IPS-18c (cell line): Measurements from ENCODE around the gene CALML5.

ENCODE experiments used
- H3K4me3 ChIP-seq: 2 replicates; pipeline ENCODE4 v1.7.0; 2013; ENCODE audit warnings: low read depth, mild to moderate bottlenecking, low read length, moderate library complexity; ENCODE audit not compliant: insufficient read depth
- H3K9me3 ChIP-seq: one replicate; pipeline ENCODE4 v1.6.1; 2013; ENCODE audit warnings: mild to moderate bottlenecking, low read length, moderate library complexity; ENCODE audit not compliant: control insufficient read depth, insufficient read depth

The CALML5 gene

DNA sequence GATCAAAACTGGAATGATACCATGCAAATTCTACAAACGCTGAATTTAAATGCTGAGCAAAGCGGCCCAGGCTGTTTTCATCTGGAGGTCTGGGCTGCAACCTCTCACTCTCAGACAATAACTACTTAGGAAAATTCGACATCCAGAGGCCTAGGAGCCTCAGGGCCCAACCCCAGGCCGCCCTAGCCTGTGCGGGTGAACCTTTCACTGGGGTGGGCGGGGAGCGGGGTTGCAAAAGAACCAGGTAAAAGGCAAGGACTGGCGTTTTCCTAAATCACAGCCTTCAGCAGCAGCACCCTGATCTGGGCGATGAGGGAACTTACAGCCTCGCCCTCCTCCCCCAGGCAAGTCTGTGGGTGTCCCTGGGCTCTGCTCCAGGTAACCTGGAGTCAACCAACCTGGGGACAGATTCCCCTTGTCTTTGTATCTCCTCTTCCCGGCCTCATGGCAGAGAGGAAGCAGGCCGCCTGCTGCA, 33.4 kb downstream of the CALML5 start:
- H3K9me3 ChIP-seq = peaks cover 7% of the 10 kb centered on the region
- no peak overlapping the region; the same call in 1 of the 2 replicates for H3K4me3 ChIP-seq

DNA sequence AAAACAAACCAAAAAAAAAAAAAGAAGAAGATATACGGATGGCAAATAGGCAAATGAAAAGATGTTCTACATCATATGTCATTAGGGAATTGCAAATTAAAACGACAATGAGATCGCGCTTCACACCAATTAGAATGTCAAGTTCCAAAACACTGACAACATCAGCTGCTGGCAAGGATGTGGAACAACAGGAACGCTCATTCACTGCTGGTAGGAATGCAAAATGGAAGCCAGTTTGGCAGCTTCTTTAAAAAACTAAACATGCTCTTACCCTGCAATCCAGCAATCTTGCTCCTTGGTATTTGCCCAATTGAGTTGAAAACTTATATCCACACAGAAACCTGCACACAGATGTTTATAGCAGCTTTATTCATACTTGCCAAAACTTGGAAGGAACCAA, 34.8 kb downstream of the CALML5 start:
- Histone ChIP-seq H3K9me3 (peaks cover 7% of the 10 kb centered on the region), H3K4me3 (no peak overlapping the region)

DNA sequence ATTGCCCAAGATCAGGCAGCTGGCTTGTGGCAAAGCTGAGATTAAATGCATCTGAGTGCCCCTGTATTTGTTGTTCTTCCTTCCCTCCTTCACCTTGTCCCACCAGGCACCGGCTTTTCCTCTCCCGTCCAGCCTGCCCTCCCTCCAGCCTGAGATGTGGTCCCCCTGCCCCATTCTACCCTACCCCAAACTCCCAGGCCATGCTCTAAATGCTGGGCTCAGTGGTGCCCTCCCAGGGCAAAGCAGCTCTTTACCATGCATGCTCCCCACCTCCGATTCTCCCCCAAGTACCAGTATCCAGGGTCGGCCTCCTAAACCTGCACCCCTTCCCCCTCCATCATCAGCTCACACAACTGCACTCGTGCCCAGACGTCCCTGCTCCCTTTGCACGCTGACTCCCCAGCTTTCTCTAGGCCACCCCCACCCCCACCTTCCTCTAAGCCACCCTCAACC, 36.5 kb downstream of the CALML5 start:
- Histone ChIP-seq H3K9me3 (no peaks in the 10 kb centered on the region), H3K4me3 (no peak overlapping the region)

DNA sequence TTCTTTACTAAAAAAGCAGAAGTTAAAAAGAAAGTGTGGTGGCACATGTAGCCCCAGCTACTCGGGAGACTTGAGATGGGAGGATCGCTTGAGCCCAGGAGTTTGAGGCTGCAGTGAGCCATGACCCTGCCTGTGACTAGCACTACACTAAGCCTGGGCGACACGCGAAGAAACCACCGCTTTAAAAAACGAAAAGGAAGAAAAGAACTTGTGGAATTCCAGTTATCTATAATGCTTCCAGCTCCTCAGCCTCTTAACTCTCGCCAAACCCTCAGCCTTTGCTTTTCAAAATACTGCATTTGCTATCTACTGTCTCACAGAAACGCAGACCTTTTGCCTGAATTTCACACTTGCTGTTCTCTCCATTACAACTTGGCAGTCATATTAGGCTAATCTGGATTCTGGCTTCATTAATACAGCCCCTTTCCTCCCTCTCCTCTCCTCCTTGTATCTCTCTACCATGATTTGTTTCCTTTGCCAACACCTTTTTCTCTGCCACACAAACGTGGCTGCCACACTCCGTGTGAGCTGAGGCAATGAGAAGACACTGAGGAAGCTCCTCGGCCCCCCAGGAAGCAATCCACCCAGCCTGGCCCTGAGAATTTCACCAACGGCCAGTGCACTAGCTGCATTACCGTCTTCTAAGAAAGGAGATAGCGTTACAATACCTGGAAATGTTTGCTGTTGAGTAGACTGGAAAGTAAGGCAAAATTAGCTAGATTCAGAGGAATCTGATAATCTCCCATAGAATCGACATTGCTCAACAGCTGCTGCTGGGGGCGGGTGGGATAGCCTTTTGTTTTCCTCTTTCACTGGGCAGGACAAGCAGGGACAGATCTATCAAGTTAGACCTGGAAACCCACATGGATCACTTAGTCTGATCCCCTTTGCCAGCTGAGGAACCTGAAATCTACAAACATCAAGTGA, 37.2 kb downstream of the CALML5 start:
- H3K4me3 ChIP-seq = no peak overlapping the region
- no peaks in the 10 kb centered on the region for H3K9me3 ChIP-seq

DNA sequence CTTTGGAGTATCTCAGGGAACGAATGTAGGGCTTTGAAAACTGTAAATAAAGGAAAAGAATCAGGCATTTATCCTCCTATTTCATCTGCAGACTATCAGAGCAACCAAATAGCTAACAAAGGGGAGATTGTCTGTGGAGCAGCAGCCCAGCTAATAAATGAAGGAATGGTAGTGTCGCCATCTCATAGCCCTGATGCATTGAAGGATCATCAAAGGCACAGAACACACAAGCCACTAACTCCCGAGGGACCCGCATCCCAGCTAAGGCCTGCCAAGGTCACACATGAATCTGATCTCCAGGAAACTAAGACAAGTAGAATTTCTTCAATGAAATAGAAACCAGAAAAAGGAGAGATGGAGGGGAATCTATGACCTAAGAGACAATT, 38.2 kb downstream of the CALML5 start:
- no peak overlapping the region for H3K4me3 ChIP-seq
- no peaks in the 10 kb centered on the region for H3K9me3 ChIP-seq

DNA sequence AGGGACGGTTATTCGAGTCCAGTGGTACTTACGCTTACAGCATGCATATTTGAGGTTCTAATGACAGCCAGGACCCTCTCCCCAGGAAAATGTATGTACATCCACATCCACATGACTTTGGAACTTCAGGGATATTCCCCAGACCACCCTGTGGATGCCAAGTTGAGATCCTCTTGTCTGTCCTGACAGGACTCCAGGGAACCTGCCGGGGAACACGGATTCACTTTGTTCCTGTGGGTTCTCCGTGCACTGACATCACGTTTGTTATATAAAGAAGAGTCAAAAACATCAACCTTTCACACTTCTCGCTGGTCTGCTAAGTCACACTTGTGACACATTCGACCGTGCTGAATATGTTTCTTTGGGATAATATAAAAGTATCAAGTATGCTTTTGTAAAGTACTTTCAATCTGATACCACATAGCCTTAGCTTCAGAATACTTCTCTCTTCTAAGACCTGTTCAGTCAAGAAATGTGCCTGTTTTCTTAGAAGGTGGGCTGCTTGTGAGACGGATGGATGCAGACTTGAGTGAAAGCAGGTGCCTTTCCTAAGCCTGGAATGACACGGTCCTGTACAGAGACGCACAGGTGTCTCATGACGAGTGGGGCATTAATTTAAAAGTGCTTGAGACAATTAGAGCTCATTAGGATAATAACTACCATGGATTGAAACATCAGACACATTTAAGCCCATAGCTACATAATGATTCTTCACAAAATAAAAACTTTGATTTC, 38.7 kb downstream of the CALML5 start:
- H3K9me3 ChIP-seq = no peaks in the 10 kb centered on the region
- H3K4me3 ChIP-seq = no peak overlapping the region

DNA sequence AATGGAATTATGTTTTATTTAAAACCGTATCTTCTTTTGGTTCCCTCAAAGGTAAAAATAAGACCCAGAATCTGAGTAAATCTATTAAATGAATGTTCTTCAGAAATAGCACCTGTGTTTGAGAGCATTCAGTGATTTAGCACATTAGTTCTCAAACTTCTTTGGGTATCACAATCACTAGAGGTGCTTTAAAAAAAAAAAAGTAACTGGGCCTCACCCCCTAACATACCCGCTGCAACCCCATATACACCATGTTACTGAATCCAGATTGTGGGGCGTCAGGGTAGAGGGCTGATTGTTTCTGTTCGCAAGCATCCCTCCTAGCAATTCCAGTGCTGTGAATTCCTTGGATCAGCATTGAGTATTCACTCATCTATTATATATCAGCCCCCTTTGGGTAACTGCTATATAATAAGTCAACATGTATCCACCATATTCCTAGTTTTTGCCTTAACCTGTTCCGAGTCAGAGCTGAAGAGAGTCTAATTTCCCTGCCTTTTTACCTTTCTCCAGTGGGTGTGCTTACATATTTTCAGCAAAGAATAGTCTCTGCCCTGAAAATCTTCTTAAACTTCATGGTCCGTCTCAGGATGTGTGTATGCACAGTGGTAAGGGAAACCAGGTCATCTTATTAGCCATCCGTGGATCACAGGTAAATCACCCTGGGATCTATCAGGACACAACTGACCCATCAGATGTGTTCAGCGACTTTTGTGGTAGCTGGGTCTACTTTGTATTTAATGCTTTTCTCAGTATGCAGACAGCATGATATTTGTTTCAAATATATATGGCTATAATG, 40.2 kb downstream of the CALML5 start:
- H3K4me3 ChIP-seq = no peak overlapping the region
- H3K9me3 ChIP-seq = no peaks in the 10 kb centered on the region

DNA sequence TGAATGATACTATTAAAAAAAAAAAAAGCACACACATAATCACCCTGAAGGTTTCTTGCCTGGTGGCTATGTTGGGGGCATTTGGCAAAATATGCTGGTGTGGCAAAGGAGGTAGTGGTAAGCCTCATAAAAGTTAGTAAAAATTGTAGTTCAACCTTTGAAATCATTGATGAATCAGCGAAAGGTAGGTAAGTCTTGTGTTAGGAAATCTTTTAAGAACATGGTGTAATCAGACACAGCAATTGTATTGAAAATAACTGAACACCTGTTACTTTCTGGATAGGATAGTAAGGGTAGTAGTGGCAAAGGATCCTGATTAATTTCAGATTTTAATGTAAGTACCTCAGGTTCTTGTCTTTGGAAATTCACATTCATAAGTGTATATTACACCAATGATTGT, 40.9 kb downstream of the CALML5 start:
- Histone ChIP-seq H3K4me3 (no peak overlapping the region), H3K9me3 (no peaks in the 10 kb centered on the region)

DNA sequence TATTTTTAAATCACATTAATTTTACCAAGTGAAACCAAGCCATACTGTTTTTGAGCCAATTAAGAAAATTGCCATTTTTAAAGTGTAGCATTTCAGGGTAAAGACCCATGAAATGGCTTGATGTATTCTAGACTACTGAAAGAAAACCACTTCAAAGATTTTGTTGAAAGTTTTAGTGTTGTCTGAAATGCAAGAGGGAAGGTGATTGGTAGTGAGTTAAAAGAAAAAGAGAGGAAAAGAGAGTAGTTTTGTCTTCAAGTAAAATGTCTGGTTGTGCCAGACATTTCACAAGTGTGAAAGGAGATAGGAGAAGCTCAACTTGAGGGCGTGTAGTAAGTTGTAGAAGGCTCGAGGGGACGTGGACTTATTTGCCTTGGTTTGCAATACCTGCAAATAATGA, 41.6 kb downstream of the CALML5 start:
- Histone ChIP-seq H3K4me3 (no peak overlapping the region), H3K9me3 (no peaks in the 10 kb centered on the region)

DNA sequence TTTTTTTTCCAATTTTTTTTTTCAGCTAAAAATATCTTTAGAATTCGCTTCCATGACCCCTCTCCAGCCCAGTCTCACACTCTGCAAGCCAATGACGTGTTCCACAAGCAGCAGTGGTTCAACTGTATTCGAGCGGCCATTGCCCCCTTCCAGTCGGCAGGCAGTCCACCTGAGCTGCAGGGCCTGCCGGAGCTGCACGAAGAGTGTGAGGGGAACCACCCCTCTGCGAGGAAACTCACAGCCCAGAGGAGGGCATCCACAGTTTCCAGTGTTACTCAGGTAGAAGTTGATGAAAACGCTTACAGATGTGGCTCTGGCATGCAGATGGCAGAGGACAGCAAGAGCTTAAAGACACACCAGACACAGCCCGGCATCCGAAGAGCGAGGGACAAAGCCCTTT, 42.8 kb downstream of the CALML5 start:
- Histone ChIP-seq H3K9me3 (no peaks in the 10 kb centered on the region), H3K4me3 (no peak overlapping the region)

DNA sequence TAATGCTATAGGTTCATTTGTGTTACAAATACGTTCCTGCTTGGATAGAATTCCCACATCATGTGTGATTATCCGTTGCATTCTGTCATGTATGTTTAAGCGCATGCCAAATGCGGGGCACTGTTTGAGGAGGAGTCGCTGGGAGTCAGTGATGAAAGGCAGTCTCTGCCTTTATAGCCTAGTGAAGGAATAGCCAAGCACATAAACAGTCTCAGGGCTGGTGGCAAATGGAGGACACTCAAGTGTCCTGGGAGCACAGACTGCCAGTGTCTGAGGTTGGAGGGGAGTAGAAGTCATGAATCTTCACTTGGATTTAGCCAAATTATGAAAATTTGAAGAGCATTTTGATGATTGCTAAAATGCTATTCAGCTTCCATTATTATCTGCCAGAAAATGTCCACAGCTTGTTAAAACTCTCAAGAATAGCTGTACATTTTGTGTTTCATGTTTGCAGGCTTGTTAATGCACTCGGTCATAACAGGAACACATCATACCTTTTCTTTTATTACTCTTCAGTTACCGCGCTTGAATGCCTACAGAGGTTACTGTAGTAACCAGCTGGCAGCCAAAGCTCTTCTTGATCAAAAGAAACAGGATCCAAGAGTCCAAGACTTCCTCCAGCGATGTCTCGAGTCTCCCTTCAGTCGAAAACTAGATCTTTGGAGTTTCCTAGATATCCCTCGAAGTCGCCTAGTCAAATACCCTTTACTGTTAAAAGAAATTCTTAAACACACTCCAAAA, 45.5 kb downstream of the CALML5 start:
- Histone ChIP-seq H3K9me3 (no peaks in the 10 kb centered on the region), H3K4me3 (no peak overlapping the region)

DNA sequence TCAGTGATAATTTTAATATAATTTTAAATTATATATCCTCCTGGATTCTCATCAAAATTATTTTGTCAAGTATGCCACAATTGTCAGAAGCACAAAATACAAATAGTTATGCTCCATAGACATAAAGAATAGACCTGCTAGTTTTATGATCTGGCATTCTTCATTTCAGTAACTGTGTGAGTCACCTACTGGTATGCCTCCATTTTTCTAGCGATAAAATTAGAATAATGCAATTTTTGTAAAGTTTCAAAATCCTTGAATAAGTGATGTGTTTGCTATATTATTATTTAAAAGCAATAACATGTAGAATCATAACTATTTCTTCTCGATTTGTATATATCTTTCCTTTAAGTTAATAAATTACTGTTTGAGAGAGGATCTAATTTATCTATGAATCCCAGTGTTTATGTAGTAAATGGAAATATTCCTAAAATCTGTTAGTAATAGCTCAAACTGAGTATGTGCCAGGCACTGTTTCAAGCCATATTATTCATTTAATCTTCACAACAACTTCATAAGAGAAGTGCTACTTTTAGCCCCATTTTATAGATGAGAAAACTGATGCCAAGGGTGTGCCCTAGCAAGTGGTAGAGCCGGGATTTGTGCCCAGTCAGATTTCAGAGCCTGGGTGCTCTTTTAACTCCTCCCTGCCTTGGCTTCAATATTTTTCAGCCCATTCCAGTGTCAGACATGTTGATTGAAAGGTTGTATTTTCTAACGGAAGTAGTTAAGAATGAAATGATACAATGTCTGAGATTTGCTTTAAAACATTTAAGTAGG, 48.6 kb downstream of the CALML5 start:
- no peaks in the 10 kb centered on the region for H3K9me3 ChIP-seq
- no peak overlapping the region for H3K4me3 ChIP-seq

DNA sequence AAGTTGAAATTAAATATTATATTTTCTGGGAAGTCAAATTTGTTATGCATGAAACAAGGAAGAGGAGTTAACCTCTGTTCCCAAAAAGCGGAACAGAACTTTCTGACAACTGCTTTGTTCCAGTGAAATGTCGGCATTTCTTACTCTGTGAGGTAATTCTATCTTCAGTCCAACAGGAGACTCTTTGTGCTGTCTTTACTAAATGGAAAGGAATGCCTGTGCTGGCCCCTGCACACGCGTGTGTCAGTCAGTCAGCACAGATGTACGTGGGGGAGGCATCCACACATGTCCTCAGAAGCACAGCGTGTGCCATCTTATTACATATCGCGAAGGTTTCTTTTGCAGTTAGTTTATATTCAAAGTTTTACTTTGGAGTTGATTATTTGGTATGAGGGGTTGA, 49.5 kb downstream of the CALML5 start:
- no peak overlapping the region for H3K4me3 ChIP-seq

DNA sequence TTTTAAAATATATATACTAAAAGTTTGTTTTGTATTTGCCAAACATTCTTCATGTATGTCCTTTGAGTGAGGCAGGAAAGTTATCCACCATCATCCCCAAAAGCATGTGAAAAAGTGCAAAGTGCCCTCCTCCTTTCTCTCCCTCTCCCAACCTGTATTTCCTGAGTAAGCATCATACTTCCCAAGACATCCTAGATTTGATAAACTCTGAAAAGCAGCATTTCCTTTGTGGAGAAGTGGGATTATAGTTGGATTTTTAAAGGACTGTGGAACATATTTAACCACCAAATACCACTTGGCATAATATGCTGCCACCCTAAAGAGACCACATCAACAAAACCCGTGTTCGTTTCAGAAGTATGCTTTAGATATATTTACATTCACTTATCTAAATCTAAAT, 50.1 kb downstream of the CALML5 start:
- Histone ChIP-seq H3K4me3 (no peak overlapping the region), H3K9me3 (no peaks in the 10 kb centered on the region)

More for the DNA sequence above, 49.5 kb downstream of the CALML5 start:
- H3K9me3 ChIP-seq = no peaks in the 10 kb centered on the region
